ENCODE results near the gene PRKG2. TPM values are rescaled to one million over a fixed set of nuclear protein-coding genes. Genes with fewer than 3 reads are reported as not detected.

PRKG2 gene
- total RNA-seq, 5 donors from 2014 or later (not counting 1 experiment from before 2014, with no cell fraction given): 0.49 to 2.9 (median 0.98) TPM

DNA sequence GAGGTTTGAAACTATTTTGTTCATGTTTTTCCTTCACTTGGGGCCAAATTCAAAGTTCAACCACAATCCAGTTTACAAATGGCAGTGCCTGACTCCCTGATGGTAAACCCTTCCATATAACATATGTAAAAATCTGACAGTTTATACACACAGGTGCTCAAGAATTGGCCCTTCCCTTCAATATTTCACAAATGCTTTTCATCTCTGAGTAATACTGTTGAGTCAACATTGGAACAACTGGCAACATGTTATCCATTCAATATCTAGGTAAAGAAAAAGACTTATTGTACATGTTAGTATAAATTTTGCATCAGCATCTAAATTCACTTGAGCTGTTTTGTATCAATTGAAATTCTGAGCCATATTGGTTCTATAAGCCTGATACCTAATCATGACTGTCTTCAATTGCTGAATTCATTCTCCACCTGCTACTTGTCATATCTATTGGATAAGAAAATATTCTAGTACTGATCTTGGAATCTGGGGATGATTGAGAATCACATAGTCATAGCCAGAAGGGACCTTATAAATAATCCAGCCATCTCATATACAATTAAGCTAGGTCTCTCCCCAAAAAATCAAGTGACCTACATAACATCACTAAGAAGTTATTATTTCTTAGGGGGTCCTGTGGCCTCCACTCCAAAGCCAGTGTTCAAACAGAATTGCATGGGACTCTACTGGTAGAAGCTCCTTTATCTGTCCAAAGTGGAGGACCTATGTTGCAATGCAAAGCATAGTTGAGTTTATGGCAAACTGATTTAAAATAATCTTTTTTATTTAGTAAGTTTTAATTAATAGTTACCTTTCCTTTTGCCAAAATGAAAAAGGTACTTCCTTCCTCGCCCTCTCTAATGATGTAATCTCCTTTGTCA lies 61.9 kb downstream of the PRKG2 start:
- CTCF ChIA-PET: no interaction called here
- H3K4me3 Mint-ChIP-seq: peak overlapping the region; percentile 56 to 86 (median 73)
- peaks cover 0 to 2% (median 0%) of the 10 kb centered on the region in 3 donors for H3K4me1 Mint-ChIP-seq
- no peaks in the 10 kb centered on the region for H3K36me3 Mint-ChIP-seq
- Histone ChIP-seq H3K27ac (ENCODE audit: low read length) (no peak overlapping the region), H3K4me1 (ENCODE audit: control insufficient read depth in 1 of 2, extremely low read depth in 1 of 2, insufficient read depth in 2 of 2, low read length in 2 of 2) (no peaks in the 10 kb centered on the region), H3K36me3 (ENCODE audit: control insufficient read depth in 2 of 2, extremely low read depth in 1 of 2, insufficient read depth in 1 of 2, low read length in 1 of 2) (no peaks in the 10 kb centered on the region), H3K9me3 (no peaks in the 10 kb centered on the region), H3K27me3 (replicated peaks in 1 of 2; ENCODE audit: control insufficient read depth in 2 of 2, extremely low read depth in 1 of 2, insufficient read depth in 2 of 2, low read length in 1 of 2) (no peaks in the 10 kb centered on the region), H3K4me3 (ENCODE audit: control insufficient read depth in 1 of 2, extremely low read depth in 1 of 2, low read length in 1 of 2) (no peak overlapping the region)
- POLR2A ChIA-PET: no interaction called here
- H3K9me3 Mint-ChIP-seq: peaks cover 0 to 6% (median 5%) of the 10 kb centered on the region in 3 donors
- no CpG with 5 or more reads among the region's 1 CpG for WGBS (ENCODE audit: insufficient coverage)
- no peak for DNase-seq
- H3K27ac Mint-ChIP-seq: peak overlapping the region; percentile 51 to 94
- H3K27me3 Mint-ChIP-seq: no peaks in the 10 kb centered on the region
- ATAC-seq (replicated peaks in 1 of 4): no peak

DNA sequence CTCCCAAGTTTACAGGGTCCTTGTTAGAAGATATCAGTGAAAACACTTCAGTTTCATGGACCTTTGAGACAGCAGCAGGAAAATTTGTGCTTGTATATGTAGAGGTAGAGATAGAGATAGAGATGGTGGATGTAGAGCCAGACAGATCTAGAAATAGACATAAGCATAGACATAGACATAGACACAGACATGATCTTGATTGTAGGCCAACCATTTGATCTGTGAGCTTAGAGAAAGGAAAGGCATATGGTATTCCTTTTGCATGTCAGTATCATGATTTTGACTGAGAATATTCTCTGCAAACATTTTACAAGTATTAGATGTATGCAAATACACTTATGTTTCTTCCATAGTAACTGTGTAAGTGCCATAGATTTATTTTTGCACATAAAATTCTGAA lies 65.0 kb downstream of the PRKG2 start:
- Mint-ChIP-seq H3K36me3 (no peaks in the 10 kb centered on the region), H3K4me1 (peaks cover 0 to 2% (median 0%) of the 10 kb centered on the region in 3 donors), H3K27me3 (no peaks in the 10 kb centered on the region), H3K4me3 (no peak overlapping the region), H3K9me3 (no peaks in the 10 kb centered on the region), H3K27ac (no peak overlapping the region)
- Histone ChIP-seq H3K27ac (ENCODE audit: low read length) (no peak overlapping the region), H3K27me3 (replicated peaks in 1 of 2; ENCODE audit: control insufficient read depth in 2 of 2, extremely low read depth in 1 of 2, insufficient read depth in 2 of 2, low read length in 1 of 2) (no peaks in the 10 kb centered on the region), H3K9me3 (no peaks in the 10 kb centered on the region), H3K4me3 (ENCODE audit: control insufficient read depth in 1 of 2, extremely low read depth in 1 of 2, low read length in 1 of 2) (no peak overlapping the region), H3K4me1 (ENCODE audit: control insufficient read depth in 1 of 2, extremely low read depth in 1 of 2, insufficient read depth in 2 of 2, low read length in 2 of 2) (no peaks in the 10 kb centered on the region), H3K36me3 (ENCODE audit: control insufficient read depth in 2 of 2, extremely low read depth in 1 of 2, insufficient read depth in 1 of 2, low read length in 1 of 2) (no peaks in the 10 kb centered on the region)
- ATAC-seq (replicated peaks in 1 of 4) (no peak), DNase-seq (no peak)
- CTCF ChIA-PET: no interaction called here
- POLR2A ChIA-PET: no interaction called here

DNA sequence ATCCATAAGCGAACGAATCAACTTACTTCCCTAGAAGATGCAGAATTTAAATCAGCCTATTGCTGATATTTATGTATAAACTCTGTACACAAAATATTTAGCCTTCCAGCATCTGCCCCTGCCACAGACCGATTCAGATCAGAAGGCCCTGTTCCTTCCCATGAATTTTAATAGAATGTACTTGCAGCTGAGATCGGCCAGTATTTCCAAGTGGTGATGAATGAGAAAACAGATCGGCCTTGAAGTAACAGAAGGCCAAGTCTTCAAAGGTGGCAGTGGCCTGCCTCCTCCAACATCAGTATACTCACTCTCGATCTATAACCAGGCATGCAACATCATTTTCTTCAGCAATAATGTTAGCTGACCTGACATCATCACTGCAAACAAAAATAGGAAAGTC lies 66.4 kb downstream of the PRKG2 start:
- Mint-ChIP-seq H3K27me3 (no peaks in the 10 kb centered on the region), H3K9me3 (no peaks in the 10 kb centered on the region), H3K4me1 (peaks cover 0 to under 1% (median 0%) of the 10 kb centered on the region in 3 donors), H3K36me3 (no peaks in the 10 kb centered on the region), H3K27ac (no peak overlapping the region), H3K4me3 (no peak overlapping the region)
- ChIA-PET POLR2A (interaction anchor here in 1 of 2 donors (0.6 kb wide), 1 partner anchor 266 kb away, joined by 5 read pairs; no protein-coding TSS in a partner anchor), CTCF (no interaction called here)
- Histone ChIP-seq H3K4me3 (ENCODE audit: control insufficient read depth in 1 of 2, extremely low read depth in 1 of 2, low read length in 1 of 2) (no peak overlapping the region), H3K27me3 (replicated peaks in 1 of 2; ENCODE audit: control insufficient read depth in 2 of 2, extremely low read depth in 1 of 2, insufficient read depth in 2 of 2, low read length in 1 of 2) (no peaks in the 10 kb centered on the region), H3K4me1 (ENCODE audit: control insufficient read depth in 1 of 2, extremely low read depth in 1 of 2, insufficient read depth in 2 of 2, low read length in 2 of 2) (no peaks in the 10 kb centered on the region), H3K27ac (ENCODE audit: low read length) (no peak overlapping the region), H3K9me3 (no peaks in the 10 kb centered on the region), H3K36me3 (ENCODE audit: control insufficient read depth in 2 of 2, extremely low read depth in 1 of 2, insufficient read depth in 1 of 2, low read length in 1 of 2) (no peaks in the 10 kb centered on the region)
- WGBS (ENCODE audit: insufficient coverage): 100% methylated on average over 1 of the region's 6 CpGs
- ATAC-seq (replicated peaks in 1 of 4): no peak
- no peak for DNase-seq

DNA sequence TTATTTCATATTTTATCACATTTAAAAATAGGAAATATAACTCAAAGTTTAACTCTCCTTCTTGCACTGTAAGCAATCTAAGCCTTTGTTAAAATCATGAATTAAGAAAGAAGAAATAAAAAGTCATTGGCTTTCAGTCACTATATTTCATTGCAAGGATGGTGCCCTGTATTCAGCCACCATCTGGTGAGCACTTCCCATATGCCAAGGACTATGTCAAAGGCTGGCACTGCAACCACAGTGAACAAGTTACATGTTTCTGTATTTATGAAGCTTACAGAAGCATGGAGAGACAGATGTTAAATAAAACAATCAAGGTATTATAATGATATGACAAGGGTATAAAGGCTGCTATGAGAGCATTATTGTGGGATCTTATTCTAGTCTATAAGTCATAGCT lies 68.6 kb downstream of the PRKG2 start:
- no peaks in the 10 kb centered on the region for H3K4me1 ChIP-seq (ENCODE audit: control insufficient read depth in 1 of 2, extremely low read depth in 1 of 2, insufficient read depth in 2 of 2, low read length in 2 of 2)
- no peak overlapping the region for H3K4me3 Mint-ChIP-seq
- H3K27ac ChIP-seq (ENCODE audit: low read length): no peak overlapping the region
- H3K36me3 Mint-ChIP-seq: no peaks in the 10 kb centered on the region
- H3K27ac Mint-ChIP-seq: no peak overlapping the region
- H3K27me3 ChIP-seq (replicated peaks in 1 of 2; ENCODE audit: control insufficient read depth in 2 of 2, extremely low read depth in 1 of 2, insufficient read depth in 2 of 2, low read length in 1 of 2): no peaks in the 10 kb centered on the region
- ChIA-PET POLR2A (no interaction called here), CTCF (no interaction called here)
- H3K36me3 ChIP-seq (ENCODE audit: control insufficient read depth in 2 of 2, extremely low read depth in 1 of 2, insufficient read depth in 1 of 2, low read length in 1 of 2): no peaks in the 10 kb centered on the region
- DNase-seq (no peak), ATAC-seq (replicated peaks in 1 of 4) (no peak)
- no peaks in the 10 kb centered on the region for H3K9me3 ChIP-seq
- no peaks in the 10 kb centered on the region for H3K9me3 Mint-ChIP-seq
- H3K27me3 Mint-ChIP-seq: no peaks in the 10 kb centered on the region
- H3K4me3 ChIP-seq (ENCODE audit: control insufficient read depth in 1 of 2, extremely low read depth in 1 of 2, low read length in 1 of 2): no peak overlapping the region
- no peaks in the 10 kb centered on the region for H3K4me1 Mint-ChIP-seq

DNA sequence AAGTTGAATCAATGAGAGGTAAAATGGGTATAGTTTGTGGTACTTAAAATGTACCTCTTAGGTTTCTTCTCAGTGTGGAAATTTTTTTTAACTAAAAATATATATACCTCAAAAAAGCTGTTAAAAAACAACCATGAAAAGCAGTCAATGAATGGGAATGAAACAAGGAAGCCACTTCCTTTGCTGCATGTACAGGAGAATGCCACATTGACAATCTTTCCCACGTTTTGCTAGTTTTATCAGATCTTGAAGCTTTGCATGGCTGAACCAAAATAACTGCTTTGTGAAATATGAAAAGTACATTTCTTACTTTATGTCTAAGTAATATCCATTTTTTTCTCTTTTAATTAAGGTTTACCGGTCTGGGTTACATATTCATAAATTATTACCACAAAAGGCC lies 71.8 kb downstream of the PRKG2 start:
- POLR2A ChIA-PET: no interaction called here
- H3K27ac Mint-ChIP-seq: no peak overlapping the region
- H3K27me3 Mint-ChIP-seq: no peaks in the 10 kb centered on the region
- ATAC-seq (replicated peaks in 1 of 4) (no peak), DNase-seq (no peak)
- H3K36me3 ChIP-seq (ENCODE audit: control insufficient read depth in 2 of 2, extremely low read depth in 1 of 2, insufficient read depth in 1 of 2, low read length in 1 of 2): no peaks in the 10 kb centered on the region
- no peaks in the 10 kb centered on the region for H3K36me3 Mint-ChIP-seq
- no peaks in the 10 kb centered on the region for H3K4me1 Mint-ChIP-seq
- no peak overlapping the region for H3K27ac ChIP-seq (ENCODE audit: low read length)
- H3K9me3 ChIP-seq: no peaks in the 10 kb centered on the region
- CTCF ChIA-PET: no interaction called here
- no peaks in the 10 kb centered on the region for H3K9me3 Mint-ChIP-seq
- no peak overlapping the region for H3K4me3 Mint-ChIP-seq
- H3K4me1 ChIP-seq (ENCODE audit: control insufficient read depth in 1 of 2, extremely low read depth in 1 of 2, insufficient read depth in 2 of 2, low read length in 2 of 2): no peaks in the 10 kb centered on the region
- no peaks in the 10 kb centered on the region for H3K27me3 ChIP-seq (replicated peaks in 1 of 2; ENCODE audit: control insufficient read depth in 2 of 2, extremely low read depth in 1 of 2, insufficient read depth in 2 of 2, low read length in 1 of 2)
- H3K4me3 ChIP-seq (ENCODE audit: control insufficient read depth in 1 of 2, extremely low read depth in 1 of 2, low read length in 1 of 2): no peak overlapping the region
- WGBS (ENCODE audit: insufficient coverage): no CpG with 5 or more reads among the region's 2 CpGs

DNA sequence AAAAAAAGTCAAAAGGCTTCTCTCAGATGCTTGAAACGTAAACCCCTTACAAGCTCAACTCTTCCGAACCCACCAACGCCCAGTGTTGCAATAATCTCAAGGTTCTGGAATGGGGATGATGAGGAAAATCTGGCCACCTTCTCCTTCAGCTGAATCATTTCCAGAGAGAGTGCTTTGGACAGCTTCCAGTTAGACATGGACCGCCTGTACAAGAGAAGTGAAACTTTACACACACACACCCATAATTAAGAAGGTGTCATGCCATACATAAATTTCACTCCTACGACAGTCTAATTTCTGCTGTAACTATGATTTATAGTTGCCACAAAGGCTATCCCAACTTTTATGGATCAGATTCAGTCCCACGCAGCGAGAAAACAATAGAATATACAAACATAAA lies 72.3 kb downstream of the PRKG2 start:
- Histone ChIP-seq H3K4me1 (ENCODE audit: control insufficient read depth in 1 of 2, extremely low read depth in 1 of 2, insufficient read depth in 2 of 2, low read length in 2 of 2) (no peaks in the 10 kb centered on the region), H3K4me3 (ENCODE audit: control insufficient read depth in 1 of 2, extremely low read depth in 1 of 2, low read length in 1 of 2) (no peak overlapping the region), H3K9me3 (no peaks in the 10 kb centered on the region), H3K27ac (ENCODE audit: low read length) (no peak overlapping the region), H3K36me3 (ENCODE audit: control insufficient read depth in 2 of 2, extremely low read depth in 1 of 2, insufficient read depth in 1 of 2, low read length in 1 of 2) (no peaks in the 10 kb centered on the region), H3K27me3 (replicated peaks in 1 of 2; ENCODE audit: control insufficient read depth in 2 of 2, extremely low read depth in 1 of 2, insufficient read depth in 2 of 2, low read length in 1 of 2) (no peaks in the 10 kb centered on the region)
- H3K36me3 Mint-ChIP-seq: no peaks in the 10 kb centered on the region
- H3K4me3 Mint-ChIP-seq: no peak overlapping the region
- ChIA-PET CTCF (no interaction called here), POLR2A (no interaction called here)
- DNase-seq: no peak
- H3K27ac Mint-ChIP-seq: no peak overlapping the region
- 83% methylated on average over 1 of the region's 7 CpGs for WGBS (ENCODE audit: insufficient coverage)
- H3K4me1 Mint-ChIP-seq: no peaks in the 10 kb centered on the region
- no peaks in the 10 kb centered on the region for H3K27me3 Mint-ChIP-seq
- ATAC-seq (replicated peaks in 1 of 4): no peak
- H3K9me3 Mint-ChIP-seq: no peaks in the 10 kb centered on the region

DNA sequence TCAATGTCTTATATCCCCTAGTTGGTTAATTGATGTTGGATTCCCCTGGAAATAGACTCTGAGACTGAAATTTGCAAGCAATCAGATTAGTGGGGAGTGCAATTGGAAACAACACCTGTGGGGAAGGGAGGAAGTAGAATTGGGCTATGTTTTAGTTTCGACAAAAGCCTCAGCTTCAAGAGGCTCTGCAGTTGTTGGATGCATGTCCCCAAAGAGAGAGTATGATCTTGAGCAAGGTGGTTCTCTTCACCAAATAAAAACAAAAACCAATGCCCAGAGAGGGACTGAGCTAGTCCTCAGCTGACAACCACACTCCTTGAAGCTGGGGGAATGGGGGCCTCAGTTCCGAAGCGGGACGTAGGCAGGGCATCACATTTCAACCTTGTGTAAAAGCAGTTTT lies 77.1 kb downstream of the PRKG2 start:
- Histone ChIP-seq H3K27me3 (replicated peaks in 1 of 2; ENCODE audit: control insufficient read depth in 2 of 2, extremely low read depth in 1 of 2, insufficient read depth in 2 of 2, low read length in 1 of 2) (no peaks in the 10 kb centered on the region), H3K4me3 (ENCODE audit: control insufficient read depth in 1 of 2, extremely low read depth in 1 of 2, low read length in 1 of 2) (no peak overlapping the region), H3K9me3 (no peaks in the 10 kb centered on the region), H3K27ac (ENCODE audit: low read length) (no peak overlapping the region), H3K4me1 (ENCODE audit: control insufficient read depth in 1 of 2, extremely low read depth in 1 of 2, insufficient read depth in 2 of 2, low read length in 2 of 2) (no peaks in the 10 kb centered on the region), H3K36me3 (ENCODE audit: control insufficient read depth in 2 of 2, extremely low read depth in 1 of 2, insufficient read depth in 1 of 2, low read length in 1 of 2) (no peaks in the 10 kb centered on the region)
- ChIA-PET POLR2A (no interaction called here), CTCF (no interaction called here)
- DNase-seq (no peak), ATAC-seq (replicated peaks in 1 of 4) (no peak)
- Mint-ChIP-seq H3K27ac (no peak overlapping the region), H3K27me3 (no peaks in the 10 kb centered on the region), H3K4me1 (no peaks in the 10 kb centered on the region), H3K4me3 (no peak overlapping the region), H3K9me3 (no peaks in the 10 kb centered on the region), H3K36me3 (no peaks in the 10 kb centered on the region)
- 80% methylated on average over 4 of the region's 4 CpGs for WGBS (ENCODE audit: insufficient coverage)

Measured in T-cell (primary cell).